Superior temporal gyrus (tissue), 1 donor: Measurements from ENCODE around the gene SNRK.

ENCODE experiments used
- DNase-seq: peaks from one replicate; pipeline ENCODE4 v3.0.0-alpha.2; 2016; ENCODE audit errors: extremely low spot score

The SNRK gene

DNA sequence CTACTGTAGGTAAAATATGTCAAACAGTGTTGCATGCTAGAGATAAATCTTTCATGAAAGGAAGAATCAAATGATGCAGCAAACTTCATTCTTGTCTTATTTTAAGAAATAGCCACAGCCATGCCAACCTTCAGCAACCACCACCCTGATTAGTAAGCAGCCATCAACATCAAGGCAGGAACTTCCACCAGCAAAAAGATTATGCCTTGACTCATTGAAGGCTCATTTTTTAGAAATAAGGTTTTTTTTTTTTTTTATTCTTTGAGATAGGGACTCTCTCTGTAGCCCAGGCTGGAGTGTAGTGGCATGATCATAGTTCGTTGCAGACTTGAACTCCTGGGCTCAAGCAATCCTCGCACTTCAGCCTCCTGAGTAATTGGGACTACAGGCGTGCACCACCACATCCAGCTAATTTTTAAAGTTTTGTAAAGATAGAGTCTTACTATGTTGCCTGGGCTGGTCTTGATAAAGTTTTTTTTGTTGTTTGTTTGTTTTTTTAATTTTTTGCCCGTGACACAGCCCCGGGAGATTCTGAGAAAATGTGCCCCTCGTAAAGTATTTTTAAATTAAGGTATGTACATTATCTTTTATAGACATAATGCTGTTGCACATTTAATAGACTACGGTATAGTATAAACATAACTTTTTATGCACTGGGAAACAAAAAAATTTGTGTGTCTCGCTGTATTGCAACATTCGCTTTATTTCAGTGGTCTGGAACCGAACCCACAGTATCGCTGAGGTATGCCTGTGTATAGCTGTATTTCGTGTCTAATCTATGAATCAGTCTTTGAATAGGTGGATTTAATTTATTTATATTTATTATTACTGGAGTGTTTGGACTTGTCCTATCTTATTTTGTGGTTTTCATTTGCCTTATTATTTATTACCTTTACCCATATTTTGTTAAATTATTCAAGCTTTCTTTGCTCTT, 23.3 kb downstream of the SNRK start:
- no peak for DNase-seq

- no peak for DNase-seq
These were observed 30.6 kb downstream of the SNRK start for GRCh38 chr3:43316783-43317460.

DNA sequence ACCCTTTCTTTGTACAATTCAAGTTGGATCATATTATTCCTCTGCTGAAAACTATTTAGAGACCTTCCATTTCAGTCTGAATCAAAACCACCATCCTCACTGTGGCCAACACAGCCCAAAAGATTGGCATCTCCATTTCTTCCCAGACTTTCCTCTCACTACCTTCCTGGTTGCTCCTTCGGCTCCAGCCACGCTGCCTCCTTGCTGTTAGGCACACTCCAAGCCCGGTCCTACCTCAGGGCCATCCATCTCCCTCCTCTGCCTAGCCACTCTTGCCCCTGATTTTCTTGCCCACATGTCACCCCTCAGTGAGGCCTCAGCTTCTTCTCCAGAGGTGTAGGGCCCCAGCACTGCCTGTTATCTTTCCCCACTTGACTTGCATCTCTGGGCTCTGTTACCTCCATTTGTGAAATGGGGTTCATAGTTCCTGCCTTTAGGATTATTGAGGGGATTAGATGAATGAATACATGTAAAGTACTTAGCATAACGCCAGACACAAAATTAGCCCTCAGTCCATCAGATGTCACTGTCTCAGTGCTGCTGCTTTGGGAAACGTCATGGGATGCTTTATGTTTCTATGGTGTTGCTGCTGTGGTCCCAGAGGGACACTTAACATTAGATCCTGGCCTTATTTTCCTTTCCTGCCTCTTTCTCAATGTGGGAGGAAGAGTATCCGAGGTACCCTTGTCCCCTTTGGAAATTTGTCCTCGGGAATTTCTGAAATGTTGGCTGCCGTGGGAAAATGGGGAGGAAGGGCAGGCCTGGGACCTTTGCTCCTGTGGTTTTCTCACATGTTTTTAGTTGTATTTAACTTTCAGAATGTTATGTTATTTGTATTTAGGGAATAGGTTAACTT, 31.3 kb downstream of the SNRK start:
- DNase-seq = no peak

GRCh38 chr3:43319376-43319775, 33.0 kb downstream of the SNRK start:
- no peak for DNase-seq

DNA sequence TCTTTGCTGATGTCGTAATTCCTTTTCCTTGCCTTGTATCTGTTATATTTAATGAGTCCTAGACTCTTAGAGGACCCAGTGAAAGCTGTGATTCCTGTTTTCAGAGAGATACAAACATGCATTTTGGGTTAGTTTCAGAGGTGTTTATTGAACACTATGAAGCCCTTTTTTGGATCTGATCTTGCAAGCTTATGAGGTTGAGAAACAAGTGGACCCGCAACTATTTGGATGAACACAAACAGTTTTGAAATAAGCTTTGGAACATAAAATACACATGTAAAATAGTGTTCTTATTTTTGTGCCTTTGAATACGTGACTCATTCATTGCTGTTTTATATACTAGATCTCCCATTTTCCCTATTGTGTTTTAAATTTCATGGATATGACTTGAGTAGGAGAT, 33.5 kb downstream of the SNRK start:
- no peak for DNase-seq

GRCh38 chr3:43320288-43320687, 33.9 kb downstream of the SNRK start:
- DNase-seq = no peak

- no peak for DNase-seq
These were observed 37.2 kb downstream of the SNRK start for GRCh38 chr3:43323541-43323940.

- DNase-seq = peak; percentile 38
These were observed 40.7 kb downstream of the SNRK start for GRCh38 chr3:43326891-43327581.

DNA sequence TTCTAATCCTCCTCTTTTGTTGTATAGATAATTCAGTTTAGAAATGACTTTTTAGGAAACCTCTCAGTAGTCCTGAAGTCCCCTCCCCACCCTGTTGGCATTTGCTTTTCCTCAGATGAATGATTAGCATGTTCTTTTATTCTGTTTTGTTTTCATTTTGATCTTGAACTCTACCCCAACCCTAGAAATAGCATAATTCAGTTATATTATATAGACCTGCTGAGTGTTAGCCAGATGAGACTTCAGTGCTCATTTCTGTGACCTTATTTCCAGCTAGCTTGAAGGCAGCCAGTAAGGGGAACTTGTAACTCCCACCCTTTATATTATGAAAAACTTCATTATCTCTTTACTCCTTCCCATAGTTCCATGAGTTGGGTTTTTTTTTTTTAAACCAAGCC, 41.2 kb downstream of the SNRK start:
- DNase-seq = no peak

GRCh38 chr3:43328653-43329052, 42.3 kb downstream of the SNRK start:
- DNase-seq = no peak

DNA sequence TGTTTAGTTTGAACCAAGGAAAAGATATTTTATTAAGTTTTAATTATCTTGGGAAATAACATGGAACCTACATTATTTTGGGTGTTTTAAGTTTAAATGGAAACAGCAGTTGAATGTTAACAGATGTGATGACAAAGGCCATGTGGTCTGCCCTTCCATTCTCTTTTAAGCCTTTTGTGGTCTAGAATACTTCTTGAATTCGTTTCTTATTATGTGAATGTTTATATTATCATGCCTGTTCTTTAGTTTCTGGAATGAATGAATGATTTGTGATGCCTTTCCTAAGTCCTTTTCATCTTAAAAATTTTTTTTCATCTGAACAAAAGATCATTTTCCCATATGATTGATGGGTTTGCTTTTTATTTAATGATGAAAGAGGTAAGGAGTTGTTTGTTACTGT, 44.6 kb downstream of the SNRK start:
- DNase-seq = no peak

DNA sequence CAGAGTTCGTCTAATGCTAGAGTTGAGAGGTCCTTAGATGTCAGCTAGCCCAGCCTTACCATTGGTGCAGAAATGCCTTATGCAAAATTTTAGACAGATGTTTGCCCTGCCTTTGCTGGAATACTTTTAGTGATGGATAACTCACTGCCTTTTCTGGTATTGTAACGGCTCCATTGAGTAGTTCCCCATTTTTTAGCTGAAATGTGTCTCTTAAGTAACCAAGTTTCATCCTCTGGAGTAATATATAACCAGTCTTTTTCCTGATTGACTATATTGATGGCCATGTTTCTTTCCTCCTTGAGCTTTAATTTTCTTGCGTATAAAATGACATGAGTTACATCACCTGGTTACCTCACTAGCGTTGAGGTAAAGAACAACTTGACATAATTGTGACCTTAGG, 45.0 kb downstream of the SNRK start:
- DNase-seq = no peak

DNA sequence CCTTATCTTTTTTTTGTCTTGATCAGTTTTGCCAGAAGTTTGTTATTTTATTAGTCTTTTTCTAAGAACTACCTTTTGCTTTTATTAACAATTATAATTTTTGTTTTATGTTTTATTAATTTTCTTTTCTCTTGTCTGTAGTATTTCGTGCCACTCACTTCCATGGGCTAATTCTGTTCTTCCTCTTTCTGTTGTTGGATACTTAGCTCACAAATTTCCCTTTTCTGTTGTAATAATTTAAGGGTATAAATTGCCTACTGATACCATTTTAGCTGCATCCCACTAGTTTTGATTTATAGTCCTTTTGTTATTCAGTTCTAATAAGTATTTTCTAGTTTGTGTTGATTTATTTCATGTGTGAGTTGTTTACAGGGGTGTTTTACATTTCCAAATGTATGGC, 48.6 kb downstream of the SNRK start:
- DNase-seq = no peak

DNA sequence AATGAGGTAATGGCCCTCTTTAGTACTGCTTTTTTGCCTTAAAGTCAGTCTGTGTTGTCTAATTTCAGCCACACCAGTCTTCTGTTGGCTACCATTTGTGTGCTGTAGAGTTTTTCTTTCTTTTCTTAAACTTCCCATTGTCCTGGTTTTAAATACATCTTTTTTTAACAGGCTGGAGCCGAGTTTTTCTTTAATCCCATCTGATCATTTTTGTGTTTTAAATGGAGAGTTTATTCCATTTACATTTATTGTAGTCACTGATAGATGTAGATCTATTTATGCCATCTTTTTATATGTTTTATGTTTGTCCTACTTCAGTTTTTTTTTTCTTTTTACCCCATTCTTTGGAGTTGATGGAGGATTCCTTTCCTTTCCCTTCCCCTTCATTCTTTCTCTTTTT, 49.5 kb downstream of the SNRK start:
- DNase-seq = no peak

DNA sequence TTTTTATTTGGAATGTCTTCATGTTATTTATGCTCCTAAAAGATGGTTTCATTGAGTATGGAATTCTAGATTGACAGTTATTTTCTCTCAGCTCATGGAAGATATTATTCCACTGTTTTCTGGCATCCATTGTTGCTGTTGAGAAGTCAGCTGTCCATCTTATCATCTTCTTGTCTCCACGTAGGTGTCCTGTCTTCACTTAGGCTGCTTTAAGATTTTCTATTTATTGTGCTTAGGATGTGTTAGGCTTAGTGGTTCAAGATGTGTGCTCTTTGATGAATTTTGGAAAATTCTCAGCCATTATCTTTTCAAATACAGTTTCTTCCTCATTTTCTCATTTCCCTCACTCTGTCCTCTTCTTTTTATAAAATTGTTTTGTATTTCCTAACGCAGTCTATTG, 52.0 kb downstream of the SNRK start:
- no peak for DNase-seq

GRCh38 chr3:43340403-43340802, 54.1 kb downstream of the SNRK start:
- DNase-seq = no peak

DNA sequence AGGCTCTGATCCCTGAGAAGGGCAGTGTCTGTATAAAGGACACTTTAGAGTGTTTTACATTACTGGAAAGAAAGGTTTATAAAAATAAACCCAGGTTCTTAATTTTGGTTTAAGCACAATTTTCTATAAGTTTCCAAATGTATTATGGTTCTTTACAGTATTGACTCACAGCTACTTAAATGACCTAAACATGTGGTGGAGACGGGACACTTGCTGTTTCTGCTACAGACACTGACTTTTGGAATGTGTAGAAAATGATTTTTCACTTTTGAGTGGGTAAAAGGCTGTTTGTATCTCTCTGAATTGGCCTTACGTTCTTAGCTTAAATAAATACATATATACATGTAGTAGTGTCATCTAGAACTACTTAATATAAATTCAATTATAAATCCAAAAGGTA, 55.4 kb downstream of the SNRK start:
- DNase-seq = no peak

- no peak for DNase-seq
These were observed 56.8 kb downstream of the SNRK start for GRCh38 chr3:43343185-43343584.

DNA sequence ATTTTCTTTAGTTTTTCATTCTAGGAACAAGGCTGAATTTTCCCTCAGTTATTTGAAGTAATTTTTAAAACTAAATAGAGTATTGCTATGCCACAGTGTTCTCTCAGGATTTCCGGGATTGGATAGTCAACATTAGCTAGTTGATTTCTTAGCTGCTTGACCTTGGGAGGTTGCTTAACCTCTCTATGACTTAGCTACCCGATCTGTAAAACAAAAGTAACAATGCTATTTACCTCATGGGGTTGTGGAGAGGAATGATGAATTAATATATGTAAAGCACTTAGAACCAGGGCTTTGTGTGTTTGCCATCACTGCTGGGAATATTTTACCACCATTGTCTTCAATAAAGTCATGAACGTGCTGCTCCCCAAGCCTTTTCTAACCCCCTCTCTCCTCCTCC, 57.5 kb downstream of the SNRK start:
- no peak for DNase-seq

DNA sequence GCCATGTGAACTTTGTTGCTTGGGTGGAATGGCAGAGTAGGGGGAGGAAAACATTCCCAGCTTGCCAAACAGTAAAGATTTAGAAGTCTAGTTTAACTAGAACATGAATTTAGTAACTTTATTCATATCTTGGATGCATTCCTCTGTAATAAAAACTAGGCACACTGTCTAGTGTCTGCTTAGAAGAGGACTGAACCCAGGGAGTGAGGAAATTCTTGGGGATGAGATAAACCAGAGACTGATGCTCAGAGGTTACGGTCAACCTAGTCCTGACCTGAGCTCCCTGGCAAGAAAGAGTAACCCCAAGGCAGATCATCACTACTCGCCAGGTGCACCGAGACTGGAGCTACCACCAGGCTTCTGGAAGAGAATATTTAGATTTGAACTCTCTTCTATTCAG, 58.2 kb downstream of the SNRK start:
- DNase-seq = no peak

DNA sequence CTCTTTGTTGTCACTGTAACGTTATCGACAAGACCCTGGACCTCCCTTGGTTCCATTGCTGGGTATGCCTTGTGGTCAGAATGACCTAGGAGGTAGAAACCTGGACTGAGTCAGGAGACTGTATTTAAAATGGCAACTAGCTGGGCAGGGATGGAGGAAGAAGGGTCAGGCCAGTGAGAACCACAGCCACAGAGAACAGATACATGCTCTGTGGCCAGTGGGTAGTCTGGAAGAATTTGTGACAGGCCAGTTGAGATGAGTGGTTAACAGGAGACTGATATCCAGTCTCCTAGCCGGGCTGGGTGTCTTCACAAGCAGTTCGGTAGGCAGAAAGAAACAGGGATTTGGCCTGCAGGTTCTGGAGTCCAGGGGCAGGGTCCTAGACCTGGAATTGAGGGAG, 58.9 kb downstream of the SNRK start:
- DNase-seq = no peak

DNA sequence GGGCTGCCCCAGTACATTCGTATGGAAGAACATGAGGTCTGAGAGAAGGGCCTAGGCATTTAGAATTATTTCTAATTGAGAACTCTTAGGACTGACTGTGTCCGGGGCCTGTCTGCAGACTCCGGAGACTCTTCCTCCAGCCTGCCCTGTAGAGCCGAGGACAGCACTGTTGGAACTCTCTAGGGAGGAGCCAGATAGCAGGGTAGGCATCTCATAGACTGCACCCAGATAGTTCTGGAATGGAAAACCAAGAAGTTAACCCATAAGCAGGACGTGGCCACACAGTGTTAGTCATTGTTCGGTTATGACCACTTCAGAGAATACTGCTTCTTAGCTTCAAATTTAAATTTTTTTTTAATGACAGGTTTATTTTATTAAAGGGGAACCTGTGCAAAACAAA, 59.5 kb downstream of the SNRK start:
- DNase-seq = no peak
